Activated CD8-positive, alpha-beta memory T cell treated with anti-CD3 and anti-CD28 coated beads for 36 hours (primary cell): ENCODE results near the gene YES1. TPM values are rescaled to one million over a fixed set of nuclear protein-coding genes. Genes with fewer than 3 reads are reported as not detected.
"Not testable (repeated sequence)": the region's sequence is repeated elsewhere in the genome, so short reads cannot be mapped to it uniquely, and the experiment has no call there.

Source experiments
- CTCF ChIA-PET: fragments of 350-600 bp; sonication (Branson Sonifier 250); formaldehyde crosslinking; loops from one replicate; lab custom pipeline; 2021; ENCODE audit warnings: antibody characterized with exemption; lab: Charles Lee
- POLR2A ChIA-PET: fragments of 350-600 bp; sonication (Branson Sonifier 250); formaldehyde crosslinking; loops from one replicate; lab custom pipeline; 2021; ENCODE audit warnings: antibody characterized with exemption; lab: Charles Lee
- total RNA-seq, 2 experiments: library from RNA; stranded (reverse); gene quantifications; one replicate each; pipeline ENCODE4 v1.2.3, GENCODE V29; 2021

YES1 gene
- total RNA-seq, 2 experiments from 2014 or later: 27.4 to 32.2 TPM

DNA sequence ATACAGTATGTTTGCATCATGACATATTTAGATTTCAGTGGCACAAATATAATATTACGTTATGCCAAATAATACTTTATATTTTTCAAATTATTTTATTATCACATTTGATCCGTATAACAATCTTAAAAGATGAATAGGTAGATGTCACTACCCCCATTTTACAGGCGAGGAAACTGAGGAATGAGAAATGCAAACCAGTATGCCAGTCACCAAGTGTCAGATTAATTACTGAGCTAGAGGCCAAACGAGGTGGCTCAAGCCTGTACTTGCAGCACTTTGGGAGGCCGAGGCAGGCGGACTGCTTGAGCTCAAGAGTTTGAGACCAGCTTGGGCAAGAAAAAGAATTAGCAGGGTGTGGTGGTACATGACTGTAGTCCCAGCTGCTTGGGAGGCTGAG, 17.4 kb upstream of the YES1 start:
- ChIA-PET CTCF (interaction anchor here (1.2 to 2.1 kb wide), 5 partner anchors 9 to 206 kb away, joined by 5 to 15 read pairs (median 10); no protein-coding TSS in a partner anchor), POLR2A (interaction anchor here (1.3 kb wide), 1 partner anchor 18 kb away, joined by 3 read pairs; no protein-coding TSS in a partner anchor)

- POLR2A ChIA-PET: no interaction called here
These were observed 15.1 kb upstream of the YES1 start for GRCh38 chr18:827093-827677.

GRCh38 chr18:825891-826585, 14.0 kb upstream of the YES1 start:
- ChIA-PET CTCF (interaction anchor here (0.6 kb wide), 1 partner anchor 119 kb away, joined by 3 read pairs; no protein-coding TSS in a partner anchor), POLR2A (no interaction called here)

More at GRCh38 chr18:827093-827677, 15.1 kb upstream of the YES1 start:
- CTCF ChIA-PET: no interaction called here

GRCh38 chr18:824179-824578, 12.1 kb upstream of the YES1 start:
- POLR2A ChIA-PET: no interaction called here
- CTCF ChIA-PET: interaction anchor here (0.5 kb wide), 1 partner anchor 120 kb away, joined by 4 read pairs; no protein-coding TSS in a partner anchor

GRCh38 chr18:820591-821165, 8.6 kb upstream of the YES1 start:
- POLR2A ChIA-PET: no interaction called here
- CTCF ChIA-PET: interaction anchor here (2.7 kb wide), 1 partner anchor 10 kb away, joined by 11 read pairs; no protein-coding TSS in a partner anchor

GRCh38 chr18:816869-817268, 4.8 kb upstream of the YES1 start:
- ChIA-PET POLR2A (no interaction called here), CTCF (interaction anchor here (1.7 kb wide), 1 partner anchor 14 kb away, joined by 8 read pairs; no protein-coding TSS in a partner anchor)

DNA sequence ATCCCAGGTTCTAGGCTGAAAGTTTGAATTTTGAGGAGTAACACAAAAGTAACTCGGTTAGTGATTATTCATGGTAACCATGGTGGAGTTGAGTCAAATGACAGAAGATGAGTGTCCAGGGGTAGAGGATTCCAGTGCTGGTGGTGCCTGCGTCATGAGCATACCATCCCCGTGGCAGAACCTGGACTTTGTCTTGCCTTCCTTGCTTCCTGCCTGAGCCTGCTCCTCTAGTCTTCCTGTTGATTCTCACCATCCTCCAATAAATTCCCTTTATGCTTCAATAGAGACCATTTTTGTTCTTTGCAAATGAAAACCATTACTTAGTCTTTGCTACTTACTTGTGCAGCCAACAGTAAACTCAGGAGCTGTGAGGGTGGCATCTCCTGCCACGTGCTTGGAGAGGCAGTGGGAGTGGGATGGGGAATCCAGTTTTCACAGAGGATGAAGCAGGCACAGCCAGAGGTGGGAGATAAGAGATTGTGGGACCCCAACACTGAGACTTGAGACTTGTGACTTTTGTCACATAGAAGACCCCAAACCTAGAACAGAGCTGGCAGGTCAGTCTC, 4.1 kb upstream of the YES1 start:
- CTCF ChIA-PET: interaction anchor here (0.6 to 1.7 kb wide), 2 partner anchors 12 to 14 kb away, joined by 3 to 8 read pairs; no protein-coding TSS in a partner anchor
- POLR2A ChIA-PET: no interaction called here

DNA sequence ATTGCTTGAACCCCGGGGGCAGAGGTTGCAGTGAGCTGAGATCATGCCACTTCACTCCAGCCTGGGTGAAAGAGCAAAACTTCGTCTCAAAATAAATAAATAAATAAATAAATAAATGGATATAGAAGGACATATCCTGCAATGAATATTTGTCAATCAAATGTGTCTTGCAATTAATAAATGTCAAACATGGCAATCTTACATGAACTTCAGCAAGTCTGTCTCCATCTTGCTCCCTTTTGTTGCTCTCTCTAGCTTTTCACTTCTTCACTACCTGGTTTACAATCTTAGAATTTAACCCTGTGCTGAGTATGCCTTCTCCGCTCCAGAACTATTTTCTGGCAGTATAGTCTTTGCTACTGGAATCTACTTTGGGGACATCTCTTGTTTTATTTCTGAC, 3.3 kb upstream of the YES1 start:
- ChIA-PET CTCF (interaction anchor here (0.6 to 3.3 kb wide), 3 partner anchors 11 to 24 kb away, joined by 3 to 15 read pairs (median 3); no protein-coding TSS in a partner anchor), POLR2A (no interaction called here)

DNA sequence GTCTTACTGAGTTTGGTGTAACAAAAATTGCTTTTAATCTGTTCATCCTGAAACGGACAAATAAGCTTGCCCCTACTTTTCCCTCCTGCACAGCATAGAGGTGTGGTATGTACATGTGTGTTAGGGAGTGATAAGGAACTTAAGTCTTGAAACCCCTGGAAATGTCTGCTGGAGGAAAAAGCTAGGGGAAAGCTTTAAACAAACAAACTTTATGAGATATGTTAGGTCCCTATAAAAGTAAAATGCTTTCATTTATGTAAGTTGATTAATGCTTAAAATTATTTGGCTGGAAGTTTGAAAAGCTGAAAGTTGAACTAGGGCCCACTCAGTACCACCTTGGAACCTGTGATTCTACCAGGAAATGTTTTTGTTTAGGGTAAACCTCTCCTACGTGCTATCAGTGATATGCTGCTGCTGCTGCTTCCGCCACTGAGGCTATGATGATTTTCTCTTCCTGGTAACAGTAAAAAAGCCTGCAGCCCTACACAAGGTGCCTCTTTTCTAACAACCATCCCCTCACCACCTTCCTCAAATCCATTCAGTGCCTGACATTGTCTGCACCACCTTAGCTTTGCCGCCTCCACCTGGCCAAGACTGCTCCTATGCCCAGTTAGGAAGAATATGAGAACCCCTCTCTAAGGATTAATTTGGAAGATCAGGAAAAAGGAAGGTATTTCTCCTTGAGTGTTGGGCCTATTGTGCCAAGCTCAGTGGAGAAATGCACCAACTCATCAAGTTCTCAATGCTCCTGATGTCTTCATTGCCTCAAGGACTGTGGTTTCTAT, 2.5 kb upstream of the YES1 start:
- ChIA-PET POLR2A (no interaction called here), CTCF (interaction anchor here (0.6 to 3.3 kb wide), 5 partner anchors 8 to 104 kb away, joined by 3 to 15 read pairs (median 4); partner anchors contain the start of gene ENOSF1)

DNA sequence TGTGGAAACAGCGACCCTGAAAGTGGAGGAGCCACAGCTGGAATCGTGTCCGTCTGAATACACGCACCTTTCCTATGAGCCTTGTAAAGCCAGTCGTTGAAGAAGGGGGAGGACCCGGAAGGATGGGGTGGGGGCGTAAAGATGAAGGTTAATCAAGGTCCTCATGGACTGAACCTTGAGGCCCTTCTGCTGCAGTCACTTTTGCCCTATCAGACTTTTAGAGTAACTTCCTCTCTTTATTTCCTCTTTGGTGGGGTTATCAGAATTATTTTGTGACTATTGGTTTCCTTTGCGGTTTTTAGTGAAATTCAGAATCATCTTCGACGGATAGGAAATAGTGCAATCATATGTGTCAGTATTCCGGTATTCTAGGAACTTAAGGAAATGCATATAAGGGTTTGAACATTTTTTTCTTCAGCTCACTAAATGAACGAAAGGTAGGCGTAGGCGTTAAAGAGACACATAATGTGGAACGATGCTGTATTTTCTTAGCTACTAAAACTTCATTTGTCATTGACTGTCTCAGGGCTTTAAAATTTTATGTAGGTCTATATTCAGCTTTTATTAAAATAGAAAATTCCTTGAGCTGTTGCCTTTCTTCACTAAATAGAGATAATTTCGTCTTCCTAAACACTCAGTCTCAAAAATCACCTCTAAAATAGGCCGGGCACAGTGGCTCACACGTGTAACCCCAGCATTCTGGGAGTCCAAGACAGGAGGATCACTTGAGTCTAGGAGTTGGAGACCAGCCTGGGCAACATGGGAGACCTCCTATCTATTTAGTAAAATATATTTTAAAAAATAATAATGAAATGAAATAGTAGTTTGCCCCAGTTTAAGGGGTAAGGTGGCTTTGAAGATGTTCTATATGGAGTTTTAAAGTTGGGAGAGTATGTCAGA, 1.4 kb upstream of the YES1 start:
- POLR2A ChIA-PET: interaction anchor here (0.9 to 1.2 kb wide), 3 partner anchors 19 to 188 kb away, joined by 3 to 4 read pairs (median 4); partner anchors contain the start of gene ENOSF1
- CTCF ChIA-PET: interaction anchor here (0.9 to 3.3 kb wide), 4 partner anchors 17 to 103 kb away, joined by 3 to 15 read pairs (median 6); partner anchors contain the start of gene ENOSF1

GRCh38 chr18:812376-813171, 532 bp upstream of the YES1 start:
- ChIA-PET CTCF (interaction anchor here (0.9 to 3.3 kb wide), 3 partner anchors 18 to 100 kb away, joined by 4 to 15 read pairs (median 7); partner anchors contain the start of gene ENOSF1), POLR2A (interaction anchor here (0.6 to 1.2 kb wide), 3 partner anchors 100 to 187 kb away, joined by 4 read pairs; partner anchors contain the start of gene ENOSF1)

DNA sequence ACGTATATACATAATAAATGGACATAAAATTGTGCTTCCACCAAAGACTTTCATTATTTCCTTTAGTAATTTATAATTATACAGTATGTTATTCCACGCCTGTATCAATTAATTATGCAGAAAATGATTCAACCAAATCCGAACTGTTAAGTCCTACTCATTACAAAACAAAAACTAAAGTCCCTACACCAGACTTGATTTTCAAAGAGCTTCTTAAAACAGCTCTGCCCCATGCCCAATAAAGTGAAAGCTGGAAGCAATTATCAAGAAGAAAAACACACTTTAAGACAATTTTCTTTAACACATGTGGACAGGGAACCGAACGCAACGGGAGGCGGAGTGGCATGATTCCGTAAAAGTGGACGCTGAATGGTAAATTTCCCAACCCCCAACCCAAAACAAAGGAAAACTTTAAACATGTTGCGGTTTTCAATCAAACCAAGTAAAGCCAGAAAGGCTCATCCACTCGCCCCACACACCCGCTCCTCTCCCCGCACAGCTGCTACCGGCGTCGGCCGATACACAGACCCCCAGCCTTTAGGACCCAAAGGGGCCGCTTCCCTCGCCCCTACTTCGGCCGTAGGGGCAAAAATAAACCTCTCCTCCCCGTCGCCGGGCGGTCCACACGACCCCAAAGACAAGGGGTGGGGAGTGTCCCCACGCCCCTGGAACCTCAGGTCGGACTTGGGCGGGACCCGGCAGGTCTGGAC, 705 bp downstream of the YES1 start:
- ChIA-PET POLR2A (interaction anchor here (0.5 to 1.3 kb wide), 3 partner anchors 19 to 101 kb away, joined by 3 to 4 read pairs (median 3); no protein-coding TSS in a partner anchor), CTCF (interaction anchor here (1.0 kb wide), 1 partner anchor 99 kb away, joined by 3 read pairs; the partner anchor contains the start of gene ENOSF1)

DNA sequence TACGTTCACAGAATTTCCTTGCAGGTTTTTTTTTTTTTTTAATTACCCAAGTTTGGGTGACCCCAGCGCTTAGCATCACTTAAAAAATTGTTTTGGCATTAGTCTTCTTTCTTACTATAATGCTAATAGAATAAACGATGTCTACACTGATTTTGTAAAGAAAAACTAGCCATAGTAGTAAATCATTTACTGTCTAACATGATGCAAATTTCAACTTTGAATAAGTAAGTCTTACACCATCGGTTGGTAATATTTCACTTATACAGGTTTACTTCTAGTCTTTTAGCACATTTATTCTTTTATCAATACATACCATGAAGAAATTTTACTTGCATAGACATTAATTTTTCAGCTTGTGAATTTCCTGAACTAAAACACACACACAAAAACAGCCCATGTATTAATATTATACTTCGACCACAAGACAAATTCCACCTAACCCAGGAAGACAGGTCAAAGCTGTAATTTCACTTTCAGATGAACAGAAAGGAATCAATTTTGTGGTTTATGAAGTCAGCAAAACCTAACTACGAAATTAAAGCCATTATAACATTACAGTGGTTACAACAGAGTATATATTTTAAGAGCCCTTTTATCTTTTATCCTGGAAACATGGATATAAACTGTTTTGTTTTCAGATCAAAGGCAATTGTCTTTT, 1.9 kb downstream of the YES1 start:
- CTCF ChIA-PET: interaction anchor here (0.5 kb wide), 1 partner anchor 106 kb away, joined by 3 read pairs; no protein-coding TSS in a partner anchor
- POLR2A ChIA-PET: interaction anchor here (1.3 kb wide), 1 partner anchor 20 kb away, joined by 3 read pairs; no protein-coding TSS in a partner anchor

DNA sequence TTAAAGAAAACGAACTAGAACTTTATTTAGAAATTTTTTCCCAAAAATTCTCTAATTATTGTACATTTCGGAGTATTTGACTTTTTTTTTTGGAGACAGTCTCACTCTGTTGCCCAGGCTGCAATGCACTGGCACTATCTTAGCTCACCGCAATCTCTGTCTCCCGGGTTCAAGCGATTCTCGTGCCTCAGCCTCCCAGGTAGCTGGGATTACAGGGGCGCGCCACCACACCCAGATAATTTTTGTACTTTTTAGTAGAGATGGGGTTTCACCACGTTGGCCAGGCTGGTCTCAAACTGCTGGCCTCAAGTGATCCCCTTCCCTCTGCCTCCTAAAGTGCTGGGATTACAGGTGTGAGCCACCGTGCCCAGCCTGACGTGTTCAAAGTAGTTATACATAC, 2.8 kb downstream of the YES1 start:
- CTCF ChIA-PET: interaction anchor here (0.9 kb wide), 1 partner anchor 94 kb away, joined by 3 read pairs; no protein-coding TSS in a partner anchor
- POLR2A ChIA-PET: not testable (repeated sequence)

GRCh38 chr18:808502-808901, 3.5 kb downstream of the YES1 start:
- POLR2A ChIA-PET: no interaction called here
- CTCF ChIA-PET: interaction anchor here (0.9 kb wide), 1 partner anchor 93 kb away, joined by 3 read pairs; no protein-coding TSS in a partner anchor
